Glutamatergic neuron (in vitro differentiated cells): ENCODE data around the gene CLTCL1. TPM values are rescaled to one million over a fixed set of nuclear protein-coding genes. Genes with fewer than 3 reads are reported as not detected.

ENCODE experiments used
- DNase-seq: peaks from one replicate; pipeline ENCODE4 v3.0.0; 2022
- H3K27ac Mint-ChIP-seq: one replicate; pipeline ENCODE4 v1.8.0; 2020; ENCODE audit warnings: mild to moderate bottlenecking, mixed read lengths, inconsistent platforms; ENCODE audit not compliant: unreplicated experiment
- H3K27me3 Mint-ChIP-seq: one replicate; pipeline ENCODE4 v1.8.0; 2020; ENCODE audit warnings: mild to moderate bottlenecking, moderate library complexity, mixed read lengths, inconsistent platforms; ENCODE audit not compliant: unreplicated experiment
- H3K36me3 Mint-ChIP-seq: one replicate; pipeline ENCODE4 v1.8.0; 2020; ENCODE audit warnings: mild to moderate bottlenecking, mixed read lengths, inconsistent platforms; ENCODE audit not compliant: unreplicated experiment
- H3K4me1 Mint-ChIP-seq: one replicate; pipeline ENCODE4 v1.8.0; 2020; ENCODE audit warnings: mild to moderate bottlenecking, low read depth, mixed read lengths, inconsistent platforms; ENCODE audit not compliant: unreplicated experiment
- H3K4me3 Mint-ChIP-seq: one replicate; pipeline ENCODE4 v1.8.0; 2020; ENCODE audit warnings: mild to moderate bottlenecking, mixed read lengths, inconsistent platforms; ENCODE audit not compliant: unreplicated experiment
- H3K9me3 Mint-ChIP-seq: one replicate; pipeline ENCODE4 v1.8.0; 2020; ENCODE audit warnings: mild to moderate bottlenecking, moderate library complexity, mixed read lengths, inconsistent platforms; ENCODE audit not compliant: unreplicated experiment
- total RNA-seq: library from RNA; stranded (reverse); fragmentation: NEBNext Ultra II Directional; extraction: Animal tissue kit (Norgen Biotek cat#: 25700); gene quantifications from one replicate; pipeline ENCODE4 v1.2.1, GENCODE V29; 2021; ENCODE audit not compliant: unreplicated experiment
- TF ChIP-seq, protein P1 (sequence below): fragments of 200-600 bp; sonication (generic); IDR thresholded peaks from one replicate; pipeline ENCODE4 v1.5.0; 2021; ENCODE audit not compliant: partially characterized antibody, unreplicated experiment

Gene CLTCL1
- total RNA-seq, 1 donor from 2014 or later = 11.8 TPM

DNA sequence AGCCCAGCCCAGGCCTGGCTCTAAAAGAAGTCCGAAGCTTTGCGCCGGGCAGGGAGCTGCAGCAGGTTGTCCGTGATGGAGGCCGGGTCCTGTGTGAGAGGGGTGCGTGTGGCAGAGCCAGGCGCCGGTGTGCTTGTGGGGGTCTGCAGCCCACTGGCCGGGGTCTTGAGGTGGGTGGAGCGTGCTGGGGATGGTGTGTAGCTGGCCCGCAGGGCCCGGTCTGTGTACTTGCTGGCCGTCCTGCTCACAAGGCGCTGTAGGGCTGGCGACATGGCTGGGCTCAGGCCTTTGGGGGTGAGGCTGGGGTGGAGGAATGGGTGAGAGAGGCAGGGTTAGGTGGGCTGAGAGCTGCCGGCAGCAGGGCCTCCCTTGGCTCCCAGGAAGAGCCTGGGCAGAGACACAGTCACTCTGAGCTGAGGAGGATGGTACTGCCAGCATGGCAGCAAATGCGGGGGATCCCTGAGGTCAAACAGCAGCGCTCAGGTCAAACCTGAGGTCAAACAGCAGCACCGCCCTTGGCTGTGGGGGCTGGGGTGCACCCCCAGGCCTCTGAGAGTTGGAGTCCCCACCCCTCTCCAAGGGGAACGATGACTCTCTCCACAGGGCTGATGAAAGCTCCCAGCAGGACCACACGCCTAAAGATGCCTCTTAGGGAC, 157.2 kb downstream of the CLTCL1 start:
- Mint-ChIP-seq H3K4me3 (no peak overlapping the region), H3K4me1 (no peaks in the 10 kb centered on the region), H3K27ac (no peak overlapping the region), H3K36me3 (peaks cover 15% of the 10 kb centered on the region), H3K27me3 (peaks cover 10% of the 10 kb centered on the region), H3K9me3 (peaks cover 7% of the 10 kb centered on the region)
- TF ChIP-seq, protein P1, sequence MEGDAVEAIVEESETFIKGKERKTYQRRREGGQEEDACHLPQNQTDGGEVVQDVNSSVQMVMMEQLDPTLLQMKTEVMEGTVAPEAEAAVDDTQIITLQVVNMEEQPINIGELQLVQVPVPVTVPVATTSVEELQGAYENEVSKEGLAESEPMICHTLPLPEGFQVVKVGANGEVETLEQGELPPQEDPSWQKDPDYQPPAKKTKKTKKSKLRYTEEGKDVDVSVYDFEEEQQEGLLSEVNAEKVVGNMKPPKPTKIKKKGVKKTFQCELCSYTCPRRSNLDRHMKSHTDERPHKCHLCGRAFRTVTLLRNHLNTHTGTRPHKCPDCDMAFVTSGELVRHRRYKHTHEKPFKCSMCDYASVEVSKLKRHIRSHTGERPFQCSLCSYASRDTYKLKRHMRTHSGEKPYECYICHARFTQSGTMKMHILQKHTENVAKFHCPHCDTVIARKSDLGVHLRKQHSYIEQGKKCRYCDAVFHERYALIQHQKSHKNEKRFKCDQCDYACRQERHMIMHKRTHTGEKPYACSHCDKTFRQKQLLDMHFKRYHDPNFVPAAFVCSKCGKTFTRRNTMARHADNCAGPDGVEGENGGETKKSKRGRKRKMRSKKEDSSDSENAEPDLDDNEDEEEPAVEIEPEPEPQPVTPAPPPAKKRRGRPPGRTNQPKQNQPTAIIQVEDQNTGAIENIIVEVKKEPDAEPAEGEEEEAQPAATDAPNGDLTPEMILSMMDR = no peak
- no peak for DNase-seq

- peaks cover 8% of the 10 kb centered on the region for H3K9me3 Mint-ChIP-seq
- peaks cover 15% of the 10 kb centered on the region for H3K36me3 Mint-ChIP-seq
- TF ChIP-seq, protein P1 = no peak
- no peak overlapping the region for H3K27ac Mint-ChIP-seq
- no peak overlapping the region for H3K4me3 Mint-ChIP-seq
- H3K4me1 Mint-ChIP-seq = no peaks in the 10 kb centered on the region
- no peak for DNase-seq
- H3K27me3 Mint-ChIP-seq = peaks cover 10% of the 10 kb centered on the region
These were observed 158.0 kb downstream of the CLTCL1 start for GRCh38 chr22:19133561-19133960.

DNA sequence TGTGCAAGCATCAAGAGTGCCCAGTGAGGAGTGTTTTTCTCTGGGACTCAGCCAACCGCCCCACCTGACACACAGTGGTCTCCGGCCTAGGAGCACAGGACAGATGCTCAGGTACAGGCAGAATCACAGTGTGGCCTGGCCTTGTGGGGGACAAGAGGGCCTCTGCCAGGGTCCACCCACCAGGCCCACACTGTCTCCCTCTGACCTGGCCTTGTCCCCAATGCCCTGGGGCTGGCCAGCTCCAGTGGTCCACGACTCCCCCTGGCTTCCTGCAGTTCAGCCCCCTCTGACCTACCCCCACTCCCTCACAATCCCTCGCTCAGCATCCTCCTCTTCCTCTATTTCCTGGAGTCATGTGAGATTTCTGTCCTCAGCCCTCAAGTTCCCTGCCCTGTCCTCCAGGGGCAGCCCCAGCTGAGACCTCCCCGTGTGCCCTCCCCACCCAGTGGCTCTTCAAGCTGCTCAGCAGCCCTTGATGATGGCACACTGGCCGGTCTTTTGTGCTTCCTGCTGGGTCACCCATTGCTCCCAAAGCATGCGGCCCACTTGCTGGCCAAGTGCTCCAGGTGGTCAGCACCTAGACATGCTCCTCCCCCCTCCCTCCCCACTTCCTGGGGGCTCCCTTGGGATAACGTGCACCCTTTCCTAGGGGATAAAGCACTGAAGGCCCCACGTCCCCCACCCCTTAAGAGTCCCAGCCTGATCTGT, 158.7 kb downstream of the CLTCL1 start:
- Mint-ChIP-seq H3K36me3 (peaks cover 15% of the 10 kb centered on the region), H3K27me3 (peaks cover 10% of the 10 kb centered on the region), H3K4me3 (no peak overlapping the region), H3K9me3 (peaks cover 8% of the 10 kb centered on the region), H3K27ac (no peak overlapping the region), H3K4me1 (no peaks in the 10 kb centered on the region)
- TF ChIP-seq, protein P1 = no peak
- no peak for DNase-seq

DNA sequence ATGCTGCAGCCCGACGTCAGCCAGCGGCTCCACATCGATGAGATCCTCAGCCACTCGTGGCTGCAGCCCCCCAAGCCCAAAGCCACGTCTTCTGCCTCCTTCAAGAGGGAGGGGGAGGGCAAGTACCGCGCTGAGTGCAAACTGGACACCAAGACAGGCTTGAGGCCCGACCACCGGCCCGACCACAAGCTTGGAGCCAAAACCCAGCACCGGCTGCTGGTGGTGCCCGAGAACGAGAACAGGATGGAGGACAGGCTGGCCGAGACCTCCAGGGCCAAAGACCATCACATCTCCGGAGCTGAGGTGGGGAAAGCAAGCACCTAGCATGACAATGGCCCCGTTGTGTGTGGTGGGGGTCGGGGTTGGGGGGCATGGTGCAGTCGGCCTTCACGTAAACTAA, 159.4 kb downstream of the CLTCL1 start:
- H3K4me1 Mint-ChIP-seq = no peaks in the 10 kb centered on the region
- TF ChIP-seq, protein P1 = no peak
- DNase-seq = no peak

DNA sequence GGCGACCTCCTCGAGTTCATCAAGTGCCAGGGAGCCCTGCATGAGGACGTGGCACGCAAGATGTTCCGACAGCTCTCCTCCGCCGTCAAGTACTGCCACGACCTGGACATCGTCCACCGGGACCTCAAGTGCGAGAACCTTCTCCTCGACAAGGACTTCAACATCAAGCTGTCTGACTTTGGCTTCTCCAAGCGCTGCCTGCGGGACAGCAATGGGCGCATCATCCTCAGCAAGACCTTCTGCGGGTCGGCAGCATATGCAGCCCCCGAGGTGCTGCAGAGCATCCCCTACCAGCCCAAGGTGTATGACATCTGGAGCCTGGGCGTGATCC, 159.9 kb downstream of the CLTCL1 start:
- peaks cover 10% of the 10 kb centered on the region for H3K9me3 Mint-ChIP-seq

More for the DNA sequence above, 159.4 kb downstream of the CLTCL1 start:
- Mint-ChIP-seq H3K27ac (no peak overlapping the region), H3K4me3 (no peak overlapping the region), H3K36me3 (peaks cover 15% of the 10 kb centered on the region), H3K27me3 (peaks cover 11% of the 10 kb centered on the region), H3K9me3 (peaks cover 10% of the 10 kb centered on the region)

More for the DNA sequence above, 159.9 kb downstream of the CLTCL1 start:
- Mint-ChIP-seq H3K27ac (no peak overlapping the region), H3K4me1 (no peaks in the 10 kb centered on the region), H3K27me3 (peaks cover 11% of the 10 kb centered on the region), H3K36me3 (peaks cover 14% of the 10 kb centered on the region), H3K4me3 (no peak overlapping the region)
- DNase-seq = no peak
- TF ChIP-seq, protein P1 = no peak
